Coronary artery (tissue), 2 donors: ENCODE results near the gene MARCHF5.

ENCODE experiments used
- DNase-seq: peaks from one replicate; pipeline ENCODE4 v3.0.0-alpha.2; 2017; ENCODE audit warnings: low spot score
- H3K27ac ChIP-seq, 2 donors: fragments of 200-600 bp; sonication (generic); one replicate each; pipeline ENCODE4 v1.5.1; 2016 to 2019
- H3K4me3 ChIP-seq: fragments of 200-600 bp; sonication (generic); 2 replicates; pipeline ENCODE4 v1.5.1; 2016; ENCODE audit warnings: mild to moderate bottlenecking, moderate library complexity
- CTCF ChIP-seq: fragments of 200-600 bp; sonication (generic); IDR thresholded peaks from one replicate; pipeline ENCODE4 v1.5.1; 2019; ENCODE audit warnings: antibody characterized with exemption

The MARCHF5 gene

GRCh38 chr10:92356041-92356440 is 65.1 kb downstream of the MARCHF5 start:
- Histone ChIP-seq H3K4me3 (no peak overlapping the region), H3K27ac (no peak overlapping the region)
- no peak for TF ChIP-seq CTCF
- DNase-seq, result no peak

GRCh38 chr10:92363498-92363897 is 72.5 kb downstream of the MARCHF5 start:
- no peak overlapping the region for H3K4me3 ChIP-seq
- no peak for DNase-seq
- H3K27ac ChIP-seq, result no peak overlapping the region
- TF ChIP-seq CTCF, result no peak

GRCh38 chr10:92366412-92367021 is 75.5 kb downstream of the MARCHF5 start:
- no peak for DNase-seq
- Histone ChIP-seq H3K27ac (no peak overlapping the region), H3K4me3 (no peak overlapping the region)
- no peak for TF ChIP-seq CTCF

GRCh38 chr10:92377962-92378361 is 87.0 kb downstream of the MARCHF5 start:
- no peak for DNase-seq
- H3K4me3 ChIP-seq, result no peak overlapping the region
- TF ChIP-seq CTCF, result no peak
- no peak overlapping the region for H3K27ac ChIP-seq

- Histone ChIP-seq H3K27ac (no peak overlapping the region), H3K4me3 (no peak overlapping the region)
- DNase-seq, result no peak
- TF ChIP-seq CTCF, result no peak
These were observed 90.6 kb downstream of the MARCHF5 start for GRCh38 chr10:92381543-92381954.

GRCh38 chr10:92382631-92383030 is 91.7 kb downstream of the MARCHF5 start:
- Histone ChIP-seq H3K27ac (no peak overlapping the region), H3K4me3 (no peak overlapping the region)
- no peak for TF ChIP-seq CTCF
- DNase-seq, result no peak

GRCh38 chr10:92384741-92385140 is 93.8 kb downstream of the MARCHF5 start:
- Histone ChIP-seq H3K4me3 (no peak overlapping the region), H3K27ac (no peak overlapping the region)
- TF ChIP-seq CTCF, result no peak
- no peak for DNase-seq
